Thoracic aorta (tissue), 2 donors: Measurements from ENCODE around the gene CCDC116. TPM values are rescaled to one million over a fixed set of nuclear protein-coding genes. Genes with fewer than 3 reads are reported as not detected.

Experiments used
- ATAC-seq: fragments of 150-250 bp; one replicate; pipeline ENCODE4 v1.8.0; 2017; ENCODE audit warnings: low read depth; ENCODE audit not compliant: insufficient number of reproducible peaks, low FRiP score
- DNase-seq: peaks from one replicate; pipeline ENCODE4 v3.0.0-alpha.2; 2020; ENCODE audit warnings: low spot score
- H3K27ac ChIP-seq, 2 donors: fragments of 200-600 bp; sonication (generic); 1 replicate in 1 of 2; 2 replicates in 1 of 2; pipeline ENCODE4 v1.5.1; 2016; ENCODE audit warnings: mild to moderate bottlenecking in 2 of 2, moderate library complexity in 2 of 2
- H3K27me3 ChIP-seq: fragments of 200-600 bp; sonication (generic); replicated peaks from 2 replicates; pipeline ENCODE4 v1.6.0; 2016; ENCODE audit warnings: mild to moderate bottlenecking; ENCODE audit not compliant: insufficient read depth
- H3K36me3 ChIP-seq: fragments of 200-600 bp; sonication (generic); one replicate; pipeline ENCODE4 v1.5.1; 2016
- H3K4me1 ChIP-seq, 2 donors: fragments of 200-600 bp; sonication (generic); 1 replicate in 1 of 2; 2 replicates in 1 of 2; pipeline versions ENCODE4 v1.5.1 to v1.6.0; 2016; ENCODE audit warnings: low read depth in 2 of 2, mild to moderate bottlenecking in 1 of 2; ENCODE audit not compliant: control insufficient read depth in 1 of 2
- H3K4me3 ChIP-seq: fragments of 200-600 bp; sonication (generic); 2 replicates; pipeline ENCODE4 v1.5.1; 2016; ENCODE audit warnings: mild to moderate bottlenecking
- H3K9me3 ChIP-seq: fragments of 200-600 bp; sonication (generic); 2 replicates; pipeline ENCODE4 v1.5.1; 2016
- CTCF ChIP-seq: fragments of 200-600 bp; sonication (generic); IDR thresholded peaks from one replicate; pipeline ENCODE4 v1.5.1; 2019; ENCODE audit warnings: antibody characterized with exemption
- total RNA-seq, 2 donors: library from RNA; depleted of rRNA; stranded (reverse); fragments of >200 nt; gene quantifications; one replicate each; pipeline versions ENCODE4 v1.1.0 to v1.2.3, GENCODE V29; 2016

Gene CCDC116
- total RNA-seq, 2 donors from 2014 or later: 0.71 TPM; not detected in 1

GRCh38 chr22:21624880-21625791, 7.4 kb upstream of the CCDC116 start:
- Histone ChIP-seq H3K27me3 (no peaks in the 10 kb centered on the region), H3K4me1 (peaks cover 14 to 44% of the 10 kb centered on the region in 2 donors), H3K4me3 (no peak overlapping the region), H3K36me3 (no peaks in the 10 kb centered on the region), H3K9me3 (no peaks in the 10 kb centered on the region), H3K27ac (no peak overlapping the region)
- no peak for TF ChIP-seq CTCF
- DNase-seq: no peak
- no peak for ATAC-seq

- H3K27ac ChIP-seq: no peak overlapping the region
- no peak for TF ChIP-seq CTCF
- peaks cover 14 to 47% of the 10 kb centered on the region in 2 donors for H3K4me1 ChIP-seq
- no peak for ATAC-seq
- H3K36me3 ChIP-seq: no peaks in the 10 kb centered on the region
- no peaks in the 10 kb centered on the region for H3K9me3 ChIP-seq
- no peaks in the 10 kb centered on the region for H3K27me3 ChIP-seq
- DNase-seq: no peak
- H3K4me3 ChIP-seq: no peak overlapping the region
Measured at GRCh38 chr22:21626073-21626734, 6.4 kb upstream of the CCDC116 start.

GRCh38 chr22:21626735-21627469, 5.7 kb upstream of the CCDC116 start:
- Histone ChIP-seq H3K4me3 (no peak overlapping the region), H3K36me3 (no peaks in the 10 kb centered on the region), H3K4me1 (peaks cover 14 to 46% of the 10 kb centered on the region in 2 donors), H3K9me3 (no peaks in the 10 kb centered on the region), H3K27me3 (no peaks in the 10 kb centered on the region), H3K27ac (no peak overlapping the region)
- TF ChIP-seq CTCF: no peak
- ATAC-seq: no peak
- no peak for DNase-seq

GRCh38 chr22:21628386-21629254, 3.9 kb upstream of the CCDC116 start:
- H3K4me3 ChIP-seq: peak overlapping the region; percentile 99
- no peak for DNase-seq
- H3K27ac ChIP-seq: peak overlapping the region; percentile 79 to 82
- H3K36me3 ChIP-seq: no peaks in the 10 kb centered on the region
- no peak for TF ChIP-seq CTCF
- no peaks in the 10 kb centered on the region for H3K9me3 ChIP-seq
- H3K27me3 ChIP-seq: no peaks in the 10 kb centered on the region
- H3K4me1 ChIP-seq: peaks cover 12 to 29% of the 10 kb centered on the region in 2 donors
- no peak for ATAC-seq
